Measurements from ENCODE around the gene ICAM1.
A peak's percentile ranks its signal among the peaks of the same experiment; 100 is the strongest.
"Not testable (repeated sequence)": the region's sequence is repeated elsewhere in the genome, so short reads cannot be mapped to it uniquely, and the experiment has no call there.

Gene ICAM1

GRCh38 chr19:10279737-10280442 lies 9.0 kb downstream of the ICAM1 start:
- Histone ChIP-seq H3K4me3 (ENCODE audit: insufficient read length, low read depth) (no peak overlapping the region), H3K4me1 (ENCODE audit: insufficient read depth, insufficient read length) (peaks cover 7% of the 10 kb centered on the region), H3K9ac (ENCODE audit: insufficient read length, low read depth) (no peak overlapping the region), H3K27me3 (ENCODE audit: insufficient read depth, insufficient read length) (no peaks in the 10 kb centered on the region), H3K9me3 (ENCODE audit: insufficient read depth, low read length) (no peaks in the 10 kb centered on the region), H3K36me3 (ENCODE audit: insufficient read depth, insufficient read length, low read length) (peaks cover 18% of the 10 kb centered on the region)
- DNase-seq (ENCODE audit: low read depth, low spot score), result no peak
- no peak for TF ChIP-seq ZNF274 (IDR thresholded peaks at IDR 0.05; ENCODE audit: low read depth, low read length)
- no peak for TF ChIP-seq SUZ12 (IDR thresholded peaks at IDR 0.05; ENCODE audit: extremely low read depth, insufficient read depth, insufficient read length)
- TF ChIP-seq YY1 (IDR thresholded peaks at IDR 0.05; ENCODE audit: insufficient read depth, insufficient read length), result no peak

- not testable (repeated sequence) for DNase-seq (ENCODE audit: low read depth, low spot score); H3K4me3 ChIP-seq (ENCODE audit: insufficient read length, low read depth); H3K9me3 ChIP-seq (ENCODE audit: insufficient read depth, low read length); H3K9ac ChIP-seq (ENCODE audit: insufficient read length, low read depth); H3K27me3 ChIP-seq (ENCODE audit: insufficient read depth, insufficient read length)
- H3K36me3 ChIP-seq (ENCODE audit: insufficient read depth, insufficient read length, low read length), result peaks cover 28% of the 10 kb centered on the region
- peaks cover 11% of the 10 kb centered on the region for H3K4me1 ChIP-seq (ENCODE audit: insufficient read depth, insufficient read length)
These were observed 11.1 kb downstream of the ICAM1 start for GRCh38 chr19:10282043-10282442.

- no peak for DNase-seq (ENCODE audit: low read depth, low spot score)
- TF ChIP-seq SUZ12 (IDR thresholded peaks at IDR 0.05; ENCODE audit: extremely low read depth, insufficient read depth, insufficient read length) (no peak), ZNF274 (IDR thresholded peaks at IDR 0.05; ENCODE audit: low read depth, low read length) (no peak), YY1 (IDR thresholded peaks at IDR 0.05; ENCODE audit: insufficient read depth, insufficient read length) (no peak)
- H3K9me3 ChIP-seq (ENCODE audit: insufficient read depth, low read length), result no peaks in the 10 kb centered on the region
- peak overlapping the region; percentile 54 for H3K9ac ChIP-seq (ENCODE audit: insufficient read length, low read depth)
- peaks cover 12% of the 10 kb centered on the region for H3K27me3 ChIP-seq (ENCODE audit: insufficient read depth, insufficient read length)
- peaks cover 15% of the 10 kb centered on the region for H3K4me1 ChIP-seq (ENCODE audit: insufficient read depth, insufficient read length)
- peaks cover 28% of the 10 kb centered on the region for H3K36me3 ChIP-seq (ENCODE audit: insufficient read depth, insufficient read length, low read length)
- H3K4me3 ChIP-seq (ENCODE audit: insufficient read length, low read depth), result no peak overlapping the region
These were observed 12.6 kb downstream of the ICAM1 start for GRCh38 chr19:10283301-10284064.

GRCh38 chr19:10284065-10284959 lies 13.4 kb downstream of the ICAM1 start:
- H3K9me3 ChIP-seq (ENCODE audit: insufficient read depth, low read length), result no peaks in the 10 kb centered on the region
- H3K9ac ChIP-seq (ENCODE audit: insufficient read length, low read depth), result no peak overlapping the region
- DNase-seq (ENCODE audit: low read depth, low spot score), result no peak
- peaks cover 28% of the 10 kb centered on the region for H3K36me3 ChIP-seq (ENCODE audit: insufficient read depth, insufficient read length, low read length)
- peaks cover 19% of the 10 kb centered on the region for H3K4me1 ChIP-seq (ENCODE audit: insufficient read depth, insufficient read length)
- H3K4me3 ChIP-seq (ENCODE audit: insufficient read length, low read depth), result no peak overlapping the region
- no peak for TF ChIP-seq YY1 (IDR thresholded peaks at IDR 0.05; ENCODE audit: insufficient read depth, insufficient read length)
- no peak for TF ChIP-seq ZNF274 (IDR thresholded peaks at IDR 0.05; ENCODE audit: low read depth, low read length)
- no peak for TF ChIP-seq SUZ12 (IDR thresholded peaks at IDR 0.05; ENCODE audit: extremely low read depth, insufficient read depth, insufficient read length)
- H3K27me3 ChIP-seq (ENCODE audit: insufficient read depth, insufficient read length), result peaks cover 19% of the 10 kb centered on the region

GRCh38 chr19:10284960-10285278 lies 14.0 kb downstream of the ICAM1 start:
- no peak for DNase-seq (ENCODE audit: low read depth, low spot score)
- Histone ChIP-seq H3K27me3 (ENCODE audit: insufficient read depth, insufficient read length) (peaks cover 26% of the 10 kb centered on the region), H3K9me3 (ENCODE audit: insufficient read depth, low read length) (no peaks in the 10 kb centered on the region), H3K36me3 (ENCODE audit: insufficient read depth, insufficient read length, low read length) (peaks cover 28% of the 10 kb centered on the region), H3K4me1 (ENCODE audit: insufficient read depth, insufficient read length) (peaks cover 19% of the 10 kb centered on the region), H3K4me3 (ENCODE audit: insufficient read length, low read depth) (no peak overlapping the region), H3K9ac (ENCODE audit: insufficient read length, low read depth) (no peak overlapping the region)
- TF ChIP-seq YY1 (IDR thresholded peaks at IDR 0.05; ENCODE audit: insufficient read depth, insufficient read length) (no peak), ZNF274 (IDR thresholded peaks at IDR 0.05; ENCODE audit: low read depth, low read length) (no peak), SUZ12 (IDR thresholded peaks at IDR 0.05; ENCODE audit: extremely low read depth, insufficient read depth, insufficient read length) (no peak)

- no peak overlapping the region for H3K4me3 ChIP-seq (ENCODE audit: insufficient read length, low read depth)
- H3K9ac ChIP-seq (ENCODE audit: insufficient read length, low read depth), result no peak overlapping the region
- DNase-seq (ENCODE audit: low read depth, low spot score), result no peak
- H3K4me1 ChIP-seq (ENCODE audit: insufficient read depth, insufficient read length), result peaks cover 22% of the 10 kb centered on the region
- TF ChIP-seq ZNF274 (IDR thresholded peaks at IDR 0.05; ENCODE audit: low read depth, low read length) (no peak), SUZ12 (IDR thresholded peaks at IDR 0.05; ENCODE audit: extremely low read depth, insufficient read depth, insufficient read length) (no peak), YY1 (IDR thresholded peaks at IDR 0.05; ENCODE audit: insufficient read depth, insufficient read length) (no peak)
- no peaks in the 10 kb centered on the region for H3K9me3 ChIP-seq (ENCODE audit: insufficient read depth, low read length)
- peaks cover 28% of the 10 kb centered on the region for H3K36me3 ChIP-seq (ENCODE audit: insufficient read depth, insufficient read length, low read length)
- peaks cover 30% of the 10 kb centered on the region for H3K27me3 ChIP-seq (ENCODE audit: insufficient read depth, insufficient read length)
These were observed 14.5 kb downstream of the ICAM1 start for GRCh38 chr19:10285393-10285792.
